ENCODE measurements around the gene PCMT1. TPM values are rescaled to one million over a fixed set of nuclear protein-coding genes. Genes with fewer than 3 reads are reported as not detected.

The PCMT1 gene
- total and polyA plus RNA-seq, 2 of the 8 experiments (the other 6 are each of a cell fraction or from before 2014, with no cell fraction given): 84.3 to 91.3 TPM

GRCh38 chr6:149840345-149841075 lies 91.0 kb downstream of the PCMT1 start:
- 66% methylated on average over 8 of the region's 8 CpGs; no CpG with 5 or more reads in 1 of the 2 experiments for WGBS, 2 experiments (ENCODE audit: extremely low coverage in 1 of 2, insufficient coverage in 1 of 2, insufficient read length in 1 of 2, insufficient replicate concordance in 2 of 2, low coverage in 1 of 2, low lambda C conversion rate in 2 of 2, missing lambda C conversion rate in 1 of 2)
- Histone ChIP-seq H4K5ac (ENCODE audit: insufficient read length, low read depth, low read length) (no peak overlapping the region), H4K91ac (replicated peaks; ENCODE audit: insufficient read length, low read length) (no peak overlapping the region), H3K4me1 (replicated peaks in 1 of 4; ENCODE audit: control insufficient read depth in 3 of 4, insufficient read depth in 4 of 4, low read length in 3 of 4) (no peaks in the 10 kb centered on the region), H2BK120ac (replicated peaks; ENCODE audit: low read depth, low read length) (no peak overlapping the region), H3K79me2 (ENCODE audit: control insufficient read depth in 1 of 2, insufficient read depth in 2 of 2, low read length in 2 of 2) (no peaks in the 10 kb centered on the region), H3K4me2 (ENCODE audit: insufficient read depth in 1 of 2, low read depth in 2 of 2, low read length in 2 of 2) (no peak overlapping the region), H3K79me1 (ENCODE audit: low read depth, low read length) (no peaks in the 10 kb centered on the region), H3K4ac (replicated peaks; ENCODE audit: insufficient read length, low read depth, low read length) (no peak overlapping the region), H3K23ac (ENCODE audit: insufficient read length) (no peak overlapping the region), H4K20me1 (replicated peaks in 1 of 2; ENCODE audit: control insufficient read depth in 1 of 2, insufficient read depth in 2 of 2, low read length in 2 of 2) (peaks cover 2% of the 10 kb centered on the region in 2 experiments), H2BK12ac (ENCODE audit: low read depth, low read length) (no peak overlapping the region; the same call in 1 of the 2 replicates), H4K8ac (ENCODE audit: extremely low read depth, insufficient read depth, low read length) (no peak overlapping the region), H3K4me3 (ENCODE audit: extremely low read depth in 1 of 4, insufficient read depth in 2 of 4, low read depth in 3 of 4, low read length in 4 of 4) (no peak overlapping the region), H3K27me3 (replicated peaks in 1 of 4; ENCODE audit: control insufficient read depth in 3 of 4, extremely low read depth in 1 of 4, insufficient read depth in 3 of 4, low read length in 3 of 4) (no peaks in the 10 kb centered on the region), H3K9ac (replicated peaks in 1 of 4; ENCODE audit: extremely low read depth in 1 of 4, low read depth in 3 of 4, low read length in 3 of 4) (no peak overlapping the region), H2BK20ac (ENCODE audit: low read length) (no peak overlapping the region), H3K9me3 (ENCODE audit: insufficient read depth in 2 of 2, low read depth in 1 of 2, low read length in 1 of 2) (no peaks in the 10 kb centered on the region), H3K14ac (ENCODE audit: insufficient read length) (no peak overlapping the region), H3K23me2 (ENCODE audit: low read depth, low read length) (no peaks in the 10 kb centered on the region), H3K18ac (ENCODE audit: extremely low read depth, low read length) (no peak overlapping the region), H2AFZ (ENCODE audit: low read length) (no peak overlapping the region), H3K27ac (ENCODE audit: low read depth, low read length) (no peak overlapping the region), H2BK15ac (ENCODE audit: low read length) (no peak overlapping the region), H2AK5ac (ENCODE audit: low read depth, low read length) (no peak overlapping the region), H2BK5ac (ENCODE audit: low read depth, low read length) (no peak overlapping the region), H3K36me3 (ENCODE audit: control insufficient read depth in 2 of 4, insufficient read depth in 4 of 4, low read length in 3 of 4) (no peaks in the 10 kb centered on the region), H3K56ac (replicated peaks; ENCODE audit: insufficient read length, low read depth, low read length) (no peak overlapping the region)
- CTCF ChIA-PET (ENCODE audit: partially characterized antibody): interaction anchor here (0.6 to 15.4 kb wide), 29 partner anchors 10 to 1596 kb away, joined by 3 to 195 read pairs (median 4); partner anchors contain the start of genes LRP11 and RAET1E
- POLR2A ChIA-PET (ENCODE audit: partially characterized antibody): no interaction called here
- DNase-seq (ENCODE audit: low read depth in 1 of 2, low spot score in 2 of 2) (peak in 1 of 2 experiments; percentile 84), FAIRE-seq (peak; percentile 65)
- TF ChIP-seq MAFK (IDR thresholded peaks at IDR 0.05; ENCODE audit: low read depth, low read length) (no peak), POU5F1 (IDR thresholded peaks at IDR 0.05; ENCODE audit: low read depth, low read length) (no peak), POLR2AphosphoS5 (IDR thresholded peaks at IDR 0.05; ENCODE audit: low read depth, low read length) (no peak), TCF12 (IDR thresholded peaks at IDR 0.05; ENCODE audit: low read depth, low read length) (no peak), CHD1 (IDR thresholded peaks at IDR 0.05; ENCODE audit: low read depth, low read length) (no peak), CHD2 (IDR thresholded peaks at IDR 0.05; ENCODE audit: low read length) (no peak), ASH2L (IDR thresholded peaks at IDR 0.05; ENCODE audit: low read length) (no peak), YY1 (IDR thresholded peaks at IDR 0.05; ENCODE audit: low read depth, low read length) (peak; percentile 41; the same call in 1 of the 2 replicates), NANOG (IDR thresholded peaks at IDR 0.05; ENCODE audit: insufficient read depth, low read depth, low read length, poor library complexity, severe bottlenecking) (no peak), SIRT6 (IDR thresholded peaks at IDR 0.05; ENCODE audit: low read length) (no peak)
- TF ChIP-seq, protein P1, sequence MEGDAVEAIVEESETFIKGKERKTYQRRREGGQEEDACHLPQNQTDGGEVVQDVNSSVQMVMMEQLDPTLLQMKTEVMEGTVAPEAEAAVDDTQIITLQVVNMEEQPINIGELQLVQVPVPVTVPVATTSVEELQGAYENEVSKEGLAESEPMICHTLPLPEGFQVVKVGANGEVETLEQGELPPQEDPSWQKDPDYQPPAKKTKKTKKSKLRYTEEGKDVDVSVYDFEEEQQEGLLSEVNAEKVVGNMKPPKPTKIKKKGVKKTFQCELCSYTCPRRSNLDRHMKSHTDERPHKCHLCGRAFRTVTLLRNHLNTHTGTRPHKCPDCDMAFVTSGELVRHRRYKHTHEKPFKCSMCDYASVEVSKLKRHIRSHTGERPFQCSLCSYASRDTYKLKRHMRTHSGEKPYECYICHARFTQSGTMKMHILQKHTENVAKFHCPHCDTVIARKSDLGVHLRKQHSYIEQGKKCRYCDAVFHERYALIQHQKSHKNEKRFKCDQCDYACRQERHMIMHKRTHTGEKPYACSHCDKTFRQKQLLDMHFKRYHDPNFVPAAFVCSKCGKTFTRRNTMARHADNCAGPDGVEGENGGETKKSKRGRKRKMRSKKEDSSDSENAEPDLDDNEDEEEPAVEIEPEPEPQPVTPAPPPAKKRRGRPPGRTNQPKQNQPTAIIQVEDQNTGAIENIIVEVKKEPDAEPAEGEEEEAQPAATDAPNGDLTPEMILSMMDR (IDR thresholded peaks at IDR 0.05; ENCODE audit: control extremely low read depth in 1 of 3, insufficient read depth in 1 of 3, low read depth in 1 of 3, low read length in 3 of 3): peak; percentile 80 to 91 (median 85)

Data from H1 (cell line).